ENCODE results near the gene CYP2A7.
"Not testable (repeated sequence)": the region's sequence is repeated elsewhere in the genome, so short reads cannot be mapped to it uniquely, and the experiment has no call there.

CYP2A7 gene

DNA sequence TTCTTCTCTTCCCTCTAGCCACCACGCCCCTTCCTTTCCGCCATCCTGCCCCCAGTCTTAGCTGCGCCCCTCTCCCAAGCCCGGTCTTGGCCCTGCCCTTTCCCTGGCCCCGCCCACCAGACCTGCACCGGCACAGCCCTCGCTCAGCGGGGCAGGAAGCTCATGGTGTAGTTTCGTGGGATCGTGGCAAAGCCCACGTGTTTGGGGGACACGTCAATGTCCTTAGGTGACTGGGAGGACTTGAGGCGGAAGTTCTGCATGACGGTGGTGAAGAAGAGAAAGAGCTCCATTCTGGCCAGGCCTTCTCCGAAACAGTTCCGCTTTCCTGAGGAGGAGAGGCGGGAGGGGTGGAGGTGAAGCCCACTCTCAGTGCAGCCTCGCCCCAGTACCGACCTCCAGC, 38.4 kb downstream of the CYP2A7 start:
- TF ChIP-seq POLR2AphosphoS5 (IDR thresholded peaks at IDR 0.05; ENCODE audit: low read depth) (peak; percentile 41; the same call in 1 of the 2 replicates), SPI1 (IDR thresholded peaks at IDR 0.05; ENCODE audit: borderline replicate concordance, low read depth) (peak; percentile 42; the same call in 1 of the 2 replicates)
- not testable (repeated sequence) for H3K27me3 ChIP-seq (ENCODE audit: insufficient read depth, poor library complexity, severe bottlenecking); H3K4me3 ChIP-seq (replicated peaks; ENCODE audit: insufficient read depth, low read length)
- DNase-seq (ENCODE audit: low read depth in 1 of 2, low spot score in 1 of 2): peak; percentile 45 to 91
- peak overlapping the region; percentile 75 for H3K27ac ChIP-seq (replicated peaks)

DNA sequence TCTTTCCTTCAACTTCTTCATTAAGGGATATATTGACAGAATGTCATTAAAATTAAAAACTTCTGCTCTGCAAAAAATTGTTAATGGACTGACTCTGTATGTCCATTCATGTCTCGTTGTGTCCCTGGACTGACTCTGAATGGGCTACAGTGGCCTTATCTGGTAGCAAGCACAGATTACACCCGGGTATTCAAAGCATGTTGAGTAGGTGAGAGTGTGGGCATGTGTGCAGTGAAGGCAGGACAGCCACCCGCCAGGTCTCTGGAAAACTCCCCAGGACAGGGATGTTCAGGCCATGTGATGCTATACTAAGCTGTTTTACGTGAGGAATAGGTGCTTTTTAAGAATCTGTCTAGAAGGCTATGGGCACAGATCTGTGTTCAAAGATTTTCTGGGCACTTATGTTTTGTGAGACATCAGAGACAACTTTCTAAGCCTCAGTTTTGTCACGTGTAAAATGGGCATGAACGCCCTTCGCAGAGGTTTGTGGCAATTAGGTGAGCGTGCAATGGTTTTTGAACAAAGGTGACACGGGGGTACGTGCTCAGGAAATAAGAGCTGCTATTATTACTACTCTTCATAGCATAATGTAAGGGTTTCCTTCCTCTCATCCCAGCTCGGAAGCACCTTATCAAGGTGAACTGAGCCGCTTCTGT, 38.9 kb downstream of the CYP2A7 start:
- Histone ChIP-seq H3K4me3 (replicated peaks; ENCODE audit: insufficient read depth, low read length) (peak overlapping the region; percentile 18; the same call in 1 of the 2 replicates), H3K27ac (replicated peaks) (peak overlapping the region; percentile 75)
- H3K27me3 ChIP-seq (ENCODE audit: insufficient read depth, poor library complexity, severe bottlenecking); DNase-seq (ENCODE audit: low read depth in 1 of 2, low spot score in 1 of 2): not testable (repeated sequence)

DNA sequence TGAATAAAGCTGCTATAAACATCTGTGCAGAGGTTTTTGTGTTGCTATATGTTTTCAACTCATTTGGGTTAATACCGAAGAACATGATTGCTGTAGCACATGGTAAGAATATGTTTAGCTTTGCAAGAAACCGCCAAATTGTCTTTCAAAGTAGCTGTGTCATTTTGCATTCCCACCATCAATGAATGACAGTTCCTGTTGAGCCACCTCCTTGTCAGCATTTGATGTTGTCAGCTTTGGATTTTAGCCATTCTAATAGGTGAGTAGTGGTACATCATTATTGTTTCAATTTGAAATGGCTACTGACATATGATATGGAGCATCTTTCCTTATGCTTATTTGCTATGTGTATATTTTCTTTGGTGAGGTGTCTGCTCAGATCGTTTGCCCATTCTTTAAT, 40.0 kb downstream of the CYP2A7 start:
- DNase-seq (ENCODE audit: low read depth in 1 of 2, low spot score in 1 of 2); H3K27me3 ChIP-seq (ENCODE audit: insufficient read depth, poor library complexity, severe bottlenecking); H3K27ac ChIP-seq (replicated peaks): not testable (repeated sequence)

DNA sequence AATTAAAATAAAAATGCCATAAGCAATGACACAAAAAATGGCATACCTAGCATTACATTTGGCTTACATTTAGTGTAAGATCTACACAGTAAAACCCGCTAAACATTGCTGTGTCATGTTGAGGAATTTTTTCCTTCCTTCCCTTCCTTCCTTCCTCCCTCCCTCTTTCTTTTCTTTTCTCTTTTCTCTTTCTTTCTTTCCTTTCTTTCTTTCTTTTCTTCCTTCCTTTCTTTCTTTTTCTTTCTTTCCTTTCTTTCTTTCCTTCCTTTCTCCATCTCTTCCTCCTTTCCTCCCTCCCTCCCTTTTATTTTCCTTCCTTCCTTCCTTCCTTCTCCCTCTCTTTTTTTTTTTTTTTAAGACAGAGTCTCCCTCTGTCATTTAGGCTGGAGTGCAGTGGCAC, 43.6 kb downstream of the CYP2A7 start:
- not testable (repeated sequence) for H3K4me3 ChIP-seq (replicated peaks; ENCODE audit: insufficient read depth, low read length); DNase-seq (ENCODE audit: low read depth in 1 of 2, low spot score in 1 of 2); H3K27me3 ChIP-seq (ENCODE audit: insufficient read depth, poor library complexity, severe bottlenecking); H3K27ac ChIP-seq (replicated peaks)

More for the DNA sequence above, 40.0 kb downstream of the CYP2A7 start:
- H3K4me3 ChIP-seq (replicated peaks; ENCODE audit: insufficient read depth, low read length): not testable (repeated sequence)

DNA sequence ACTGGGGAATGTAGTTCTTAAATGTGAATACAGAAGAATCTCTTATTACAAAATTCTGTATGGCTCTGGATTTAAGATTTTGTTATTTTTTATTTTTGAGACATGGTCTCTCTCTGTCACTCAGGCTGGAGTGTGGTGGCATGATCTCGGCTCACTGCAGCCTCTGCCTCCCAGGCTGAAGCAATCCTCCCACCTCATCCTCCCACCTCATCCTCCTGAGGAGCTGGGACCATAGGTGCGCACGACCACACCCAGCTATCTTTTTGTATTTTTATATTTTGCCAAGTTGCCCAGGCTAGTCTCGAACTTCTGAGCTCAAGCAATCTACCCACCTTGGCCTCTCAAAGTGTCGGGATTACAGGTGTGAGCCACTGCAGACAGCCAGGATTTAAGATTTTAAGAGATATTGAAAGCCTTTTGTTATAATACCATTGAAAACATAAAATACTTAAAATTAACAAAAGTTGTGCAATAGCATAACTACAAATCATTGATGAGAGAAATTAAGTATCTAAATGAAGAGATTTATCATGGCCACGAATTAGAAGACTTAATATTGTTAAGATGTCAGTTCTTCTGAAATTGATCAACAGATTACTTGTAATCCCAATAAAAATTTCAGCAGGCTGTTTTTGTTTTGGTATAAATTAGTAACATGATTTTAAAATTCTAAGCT, 45.1 kb downstream of the CYP2A7 start:
- DNase-seq (ENCODE audit: low read depth in 1 of 2, low spot score in 1 of 2): no peak
- no peak overlapping the region for H3K4me3 ChIP-seq (replicated peaks; ENCODE audit: insufficient read depth, low read length)
- no peaks in the 10 kb centered on the region for H3K27me3 ChIP-seq (ENCODE audit: insufficient read depth, poor library complexity, severe bottlenecking)
- no peak overlapping the region for H3K27ac ChIP-seq (replicated peaks)
- TF ChIP-seq POLR2AphosphoS5 (IDR thresholded peaks at IDR 0.05; ENCODE audit: low read depth) (no peak), GABPA (IDR thresholded peaks at IDR 0.05; ENCODE audit: low read depth) (no peak), SPI1 (IDR thresholded peaks at IDR 0.05; ENCODE audit: borderline replicate concordance, low read depth) (no peak)
- TF ChIP-seq, protein P1, sequence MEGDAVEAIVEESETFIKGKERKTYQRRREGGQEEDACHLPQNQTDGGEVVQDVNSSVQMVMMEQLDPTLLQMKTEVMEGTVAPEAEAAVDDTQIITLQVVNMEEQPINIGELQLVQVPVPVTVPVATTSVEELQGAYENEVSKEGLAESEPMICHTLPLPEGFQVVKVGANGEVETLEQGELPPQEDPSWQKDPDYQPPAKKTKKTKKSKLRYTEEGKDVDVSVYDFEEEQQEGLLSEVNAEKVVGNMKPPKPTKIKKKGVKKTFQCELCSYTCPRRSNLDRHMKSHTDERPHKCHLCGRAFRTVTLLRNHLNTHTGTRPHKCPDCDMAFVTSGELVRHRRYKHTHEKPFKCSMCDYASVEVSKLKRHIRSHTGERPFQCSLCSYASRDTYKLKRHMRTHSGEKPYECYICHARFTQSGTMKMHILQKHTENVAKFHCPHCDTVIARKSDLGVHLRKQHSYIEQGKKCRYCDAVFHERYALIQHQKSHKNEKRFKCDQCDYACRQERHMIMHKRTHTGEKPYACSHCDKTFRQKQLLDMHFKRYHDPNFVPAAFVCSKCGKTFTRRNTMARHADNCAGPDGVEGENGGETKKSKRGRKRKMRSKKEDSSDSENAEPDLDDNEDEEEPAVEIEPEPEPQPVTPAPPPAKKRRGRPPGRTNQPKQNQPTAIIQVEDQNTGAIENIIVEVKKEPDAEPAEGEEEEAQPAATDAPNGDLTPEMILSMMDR (IDR thresholded peaks at IDR 0.05; ENCODE audit: insufficient read depth, low read length): no peak
- TF ChIP-seq, protein P2, sequence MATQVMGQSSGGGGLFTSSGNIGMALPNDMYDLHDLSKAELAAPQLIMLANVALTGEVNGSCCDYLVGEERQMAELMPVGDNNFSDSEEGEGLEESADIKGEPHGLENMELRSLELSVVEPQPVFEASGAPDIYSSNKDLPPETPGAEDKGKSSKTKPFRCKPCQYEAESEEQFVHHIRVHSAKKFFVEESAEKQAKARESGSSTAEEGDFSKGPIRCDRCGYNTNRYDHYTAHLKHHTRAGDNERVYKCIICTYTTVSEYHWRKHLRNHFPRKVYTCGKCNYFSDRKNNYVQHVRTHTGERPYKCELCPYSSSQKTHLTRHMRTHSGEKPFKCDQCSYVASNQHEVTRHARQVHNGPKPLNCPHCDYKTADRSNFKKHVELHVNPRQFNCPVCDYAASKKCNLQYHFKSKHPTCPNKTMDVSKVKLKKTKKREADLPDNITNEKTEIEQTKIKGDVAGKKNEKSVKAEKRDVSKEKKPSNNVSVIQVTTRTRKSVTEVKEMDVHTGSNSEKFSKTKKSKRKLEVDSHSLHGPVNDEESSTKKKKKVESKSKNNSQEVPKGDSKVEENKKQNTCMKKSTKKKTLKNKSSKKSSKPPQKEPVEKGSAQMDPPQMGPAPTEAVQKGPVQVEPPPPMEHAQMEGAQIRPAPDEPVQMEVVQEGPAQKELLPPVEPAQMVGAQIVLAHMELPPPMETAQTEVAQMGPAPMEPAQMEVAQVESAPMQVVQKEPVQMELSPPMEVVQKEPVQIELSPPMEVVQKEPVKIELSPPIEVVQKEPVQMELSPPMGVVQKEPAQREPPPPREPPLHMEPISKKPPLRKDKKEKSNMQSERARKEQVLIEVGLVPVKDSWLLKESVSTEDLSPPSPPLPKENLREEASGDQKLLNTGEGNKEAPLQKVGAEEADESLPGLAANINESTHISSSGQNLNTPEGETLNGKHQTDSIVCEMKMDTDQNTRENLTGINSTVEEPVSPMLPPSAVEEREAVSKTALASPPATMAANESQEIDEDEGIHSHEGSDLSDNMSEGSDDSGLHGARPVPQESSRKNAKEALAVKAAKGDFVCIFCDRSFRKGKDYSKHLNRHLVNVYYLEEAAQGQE (IDR thresholded peaks at IDR 0.05; ENCODE audit: insufficient replicate concordance, low read depth): no peak

DNA sequence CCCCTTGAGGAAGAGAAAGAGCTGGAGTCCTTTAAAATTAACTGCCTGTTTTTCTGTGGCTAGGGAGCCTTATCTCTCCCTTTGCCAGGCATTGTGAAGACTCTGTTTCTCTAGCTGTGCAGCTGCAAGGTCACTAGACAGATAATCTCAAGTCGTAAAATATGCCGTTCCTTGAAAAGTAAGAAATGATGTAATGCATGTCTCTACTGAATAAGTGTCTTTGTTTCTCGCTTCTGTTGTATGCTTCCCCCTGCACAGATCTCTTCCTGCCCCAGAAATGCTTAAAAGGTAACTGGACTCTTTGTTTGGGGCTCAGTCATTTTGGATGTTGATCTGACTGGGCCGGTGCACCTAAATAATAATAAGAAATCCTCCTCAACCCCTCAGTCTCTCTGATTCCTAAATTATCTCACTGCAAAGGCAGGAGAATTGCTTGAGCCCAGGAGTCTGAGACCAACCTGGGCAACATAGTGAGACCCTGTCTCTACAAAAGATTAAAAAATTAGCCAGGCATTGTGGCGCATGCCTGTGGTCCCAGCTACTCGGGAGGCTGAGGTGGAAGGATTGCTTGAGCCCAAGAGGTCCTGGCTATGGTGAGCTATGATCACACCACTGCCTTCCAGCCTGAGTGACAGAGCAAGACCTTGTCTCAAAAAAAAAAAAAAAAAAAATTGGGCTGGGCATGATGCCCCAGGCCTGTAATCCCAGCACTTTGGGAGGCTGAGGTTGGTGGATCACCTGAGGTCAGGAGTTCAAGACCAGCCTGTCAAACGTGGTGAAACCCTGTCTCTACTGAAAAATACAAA, 48.1 kb downstream of the CYP2A7 start:
- H3K27me3 ChIP-seq (ENCODE audit: insufficient read depth, poor library complexity, severe bottlenecking); H3K4me3 ChIP-seq (replicated peaks; ENCODE audit: insufficient read depth, low read length); DNase-seq (ENCODE audit: low read depth in 1 of 2, low spot score in 1 of 2): not testable (repeated sequence)
- H3K27ac ChIP-seq (replicated peaks): peak overlapping the region; percentile 67

DNA sequence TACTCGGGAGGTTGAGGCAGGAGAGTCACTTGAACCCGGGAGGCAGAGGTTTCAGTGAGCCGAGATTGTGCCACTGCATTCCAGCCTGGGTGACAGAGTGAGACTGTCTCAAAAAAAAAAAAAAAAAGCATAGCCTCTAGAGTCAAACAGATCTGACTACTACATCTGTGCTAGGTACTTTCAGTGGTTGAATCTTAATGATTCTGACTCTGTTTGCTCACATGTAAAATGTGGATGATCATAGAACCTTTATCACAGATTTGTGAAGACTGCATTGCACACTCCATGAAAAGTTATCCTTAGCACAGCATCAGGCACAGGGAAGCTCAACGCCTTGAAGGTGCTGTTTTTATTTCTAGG, 49.6 kb downstream of the CYP2A7 start:
- not testable (repeated sequence) for H3K4me3 ChIP-seq (replicated peaks; ENCODE audit: insufficient read depth, low read length); H3K27me3 ChIP-seq (ENCODE audit: insufficient read depth, poor library complexity, severe bottlenecking); DNase-seq (ENCODE audit: low read depth in 1 of 2, low spot score in 1 of 2)
- peak overlapping the region; percentile 67 for H3K27ac ChIP-seq (replicated peaks)

Measured in HL-60 (cell line).